Large intestine (tissue), 3 donors: ENCODE measurements around the gene WBP2. TPM values are rescaled to one million over a fixed set of nuclear protein-coding genes. Genes with fewer than 3 reads are reported as not detected.
A peak's percentile ranks its signal among the peaks of the same experiment; 100 is the strongest.
"Not testable (repeated sequence)": the region's sequence is repeated elsewhere in the genome, so short reads cannot be mapped to it uniquely, and the experiment has no call there.

Experiments
- DNase-seq, 2 donors: peaks; one replicate each; pipeline versions ENCODE4 v3.0.0 to v3.0.0-alpha.2; 2013
- H3K27ac ChIP-seq: one replicate; pipeline ENCODE4 v1.5.1; 2013; ENCODE audit warnings: low read length
- H3K27me3 ChIP-seq: 2 replicates; pipeline ENCODE4 v1.6.1; 2013; ENCODE audit warnings: low read length; ENCODE audit not compliant: control insufficient read depth, insufficient read depth
- H3K36me3 ChIP-seq: 2 replicates; pipeline ENCODE4 v1.6.1; 2013; ENCODE audit warnings: low read length; ENCODE audit not compliant: control insufficient read depth, insufficient read depth
- H3K4me1 ChIP-seq: one replicate; pipeline ENCODE4 v1.6.1; 2013; ENCODE audit warnings: low read length; ENCODE audit not compliant: control insufficient read depth, insufficient read depth
- H3K4me3 ChIP-seq: one replicate; pipeline ENCODE4 v1.5.1; 2013; ENCODE audit warnings: low read length
- H3K9me3 ChIP-seq: one replicate; pipeline ENCODE4 v1.6.1; 2013; ENCODE audit warnings: mild to moderate bottlenecking, low read depth, low read length, moderate library complexity; ENCODE audit not compliant: control insufficient read depth
- WGBS: methylation state at CpG from one replicate; pipeline ENCODE4 v1.1.5; 2013; ENCODE audit warnings: low lambda C conversion rate; ENCODE audit not compliant: insufficient coverage; 5-methylcytosine and 5-hydroxymethylcytosine counted together
- polyA plus RNA-seq: library from polyadenylated mRNA; unstranded; fragments of 120-200 nt; gene quantifications from one replicate; pipeline ENCODE4 v1.2.1, GENCODE V29; 2013

WBP2 gene
- polyA plus RNA-seq, 1 donor, result 107 TPM

DNA sequence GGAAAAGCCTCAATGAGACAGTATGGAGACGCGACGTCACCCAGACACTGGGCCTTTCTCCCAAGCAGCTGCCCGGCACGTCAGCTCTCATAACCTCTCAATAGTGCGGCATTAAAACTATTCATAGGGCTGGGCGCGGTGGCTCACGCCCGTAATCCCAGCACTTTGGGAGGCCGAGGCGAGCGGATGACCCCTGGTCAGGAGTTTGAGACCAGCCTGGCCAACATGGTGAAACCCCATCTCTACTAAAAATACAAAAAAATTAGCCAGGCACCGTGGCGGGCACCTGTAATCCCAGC lies 3.5 kb downstream of the WBP2 start:
- not testable (repeated sequence) for DNase-seq, H3K27me3 ChIP-seq, H3K4me3 ChIP-seq, H3K27ac ChIP-seq, H3K9me3 ChIP-seq
- no CpG with 5 or more reads among the region's 15 CpGs for WGBS
- H3K36me3 ChIP-seq, result peaks cover 51% of the 10 kb centered on the region
- H3K4me1 ChIP-seq, result peaks cover 35% of the 10 kb centered on the region

DNA sequence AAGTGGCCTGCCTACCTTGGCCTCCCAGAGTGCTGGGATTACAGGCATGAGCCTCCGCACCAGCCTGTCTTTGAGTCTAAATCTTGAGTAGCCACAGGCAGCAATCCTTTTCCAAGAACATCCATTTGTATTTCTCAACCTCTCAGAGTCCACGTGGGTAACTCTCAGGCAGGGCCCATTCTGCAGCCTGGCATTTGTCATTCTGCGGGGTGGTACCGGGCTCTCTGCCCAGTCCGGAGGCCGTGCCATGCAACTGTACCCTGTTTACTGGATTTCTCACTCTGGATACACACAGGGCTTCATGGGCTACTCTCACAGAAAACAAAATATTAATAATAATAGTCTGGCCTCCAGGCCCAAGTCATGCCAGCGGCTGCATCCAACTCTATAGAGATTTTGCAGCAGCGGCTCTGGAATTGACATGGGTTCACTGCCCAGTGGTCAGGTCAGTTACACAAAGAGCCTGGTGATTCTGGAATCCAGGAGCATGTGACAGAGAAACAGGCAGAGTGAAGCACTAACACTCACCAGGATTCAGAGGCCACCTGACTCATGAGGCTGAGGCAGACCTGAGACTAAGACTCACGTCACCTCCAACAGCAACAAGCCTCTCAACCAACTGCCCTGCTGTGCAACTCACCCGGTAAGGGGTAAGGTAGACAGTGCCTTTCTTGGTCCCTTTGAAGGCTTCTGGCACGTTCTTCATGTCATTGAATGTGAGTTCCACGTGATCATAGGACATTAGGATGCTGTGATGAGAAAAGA lies 4.0 kb downstream of the WBP2 start:
- Histone ChIP-seq H3K27me3 (no peaks in the 10 kb centered on the region), H3K36me3 (peaks cover 56% of the 10 kb centered on the region), H3K27ac (no peak overlapping the region), H3K9me3 (no peaks in the 10 kb centered on the region), H3K4me3 (no peak overlapping the region), H3K4me1 (peaks cover 37% of the 10 kb centered on the region)
- DNase-seq, result no peak
- WGBS, result no CpG with 5 or more reads among the region's 12 CpGs

DNA sequence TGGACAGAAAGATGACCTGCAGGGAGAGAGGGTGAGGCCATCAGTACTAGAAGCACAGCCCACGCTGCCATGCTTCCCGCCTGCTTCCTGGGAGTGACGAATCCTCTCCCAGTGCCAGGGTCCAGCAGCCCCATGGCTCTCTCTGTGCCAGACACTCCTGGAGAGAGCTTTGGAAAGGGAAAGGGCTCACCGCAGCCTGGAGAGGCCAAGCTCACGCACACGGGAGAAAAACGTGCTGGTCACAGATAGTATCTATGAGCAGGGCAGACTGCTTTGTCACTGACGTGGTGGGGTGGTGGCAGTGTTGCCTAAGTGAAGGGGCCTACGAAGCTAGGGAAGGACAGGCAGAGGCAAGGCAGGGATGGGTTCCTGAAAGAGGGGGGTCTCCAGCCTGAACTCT lies 5.4 kb downstream of the WBP2 start:
- H3K4me1 ChIP-seq, result peaks cover 51% of the 10 kb centered on the region
- H3K9me3 ChIP-seq, result no peaks in the 10 kb centered on the region
- no peaks in the 10 kb centered on the region for H3K27me3 ChIP-seq
- no peak overlapping the region for H3K4me3 ChIP-seq
- no CpG with 5 or more reads among the region's 9 CpGs for WGBS
- no peak overlapping the region for H3K27ac ChIP-seq
- peaks cover 60% of the 10 kb centered on the region for H3K36me3 ChIP-seq
- DNase-seq, result no peak

DNA sequence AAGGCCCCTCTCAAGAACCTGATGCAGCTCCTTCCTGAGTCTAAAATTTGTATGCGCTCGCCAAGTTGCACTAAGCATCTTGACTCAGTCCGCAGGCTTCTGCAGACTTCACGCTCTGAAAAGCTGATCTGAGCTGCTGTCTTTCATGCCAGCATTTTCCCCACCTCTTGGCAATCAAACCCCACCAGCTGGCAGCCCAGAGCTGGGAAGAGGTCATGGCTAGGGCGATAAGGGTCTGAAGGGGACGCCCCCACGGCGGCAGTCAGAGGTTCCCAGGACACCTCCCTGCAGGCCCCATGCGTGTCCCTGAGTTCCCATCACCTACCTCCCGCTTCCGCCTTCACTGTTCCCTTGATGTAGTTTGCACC lies 5.9 kb downstream of the WBP2 start:
- no peak for DNase-seq
- peaks cover 52% of the 10 kb centered on the region for H3K4me1 ChIP-seq
- no peaks in the 10 kb centered on the region for H3K9me3 ChIP-seq
- no peak overlapping the region for H3K27ac ChIP-seq
- no peaks in the 10 kb centered on the region for H3K27me3 ChIP-seq
- no peak overlapping the region for H3K4me3 ChIP-seq
- WGBS, result no CpG with 5 or more reads among the region's 11 CpGs
- H3K36me3 ChIP-seq, result peaks cover 60% of the 10 kb centered on the region

DNA sequence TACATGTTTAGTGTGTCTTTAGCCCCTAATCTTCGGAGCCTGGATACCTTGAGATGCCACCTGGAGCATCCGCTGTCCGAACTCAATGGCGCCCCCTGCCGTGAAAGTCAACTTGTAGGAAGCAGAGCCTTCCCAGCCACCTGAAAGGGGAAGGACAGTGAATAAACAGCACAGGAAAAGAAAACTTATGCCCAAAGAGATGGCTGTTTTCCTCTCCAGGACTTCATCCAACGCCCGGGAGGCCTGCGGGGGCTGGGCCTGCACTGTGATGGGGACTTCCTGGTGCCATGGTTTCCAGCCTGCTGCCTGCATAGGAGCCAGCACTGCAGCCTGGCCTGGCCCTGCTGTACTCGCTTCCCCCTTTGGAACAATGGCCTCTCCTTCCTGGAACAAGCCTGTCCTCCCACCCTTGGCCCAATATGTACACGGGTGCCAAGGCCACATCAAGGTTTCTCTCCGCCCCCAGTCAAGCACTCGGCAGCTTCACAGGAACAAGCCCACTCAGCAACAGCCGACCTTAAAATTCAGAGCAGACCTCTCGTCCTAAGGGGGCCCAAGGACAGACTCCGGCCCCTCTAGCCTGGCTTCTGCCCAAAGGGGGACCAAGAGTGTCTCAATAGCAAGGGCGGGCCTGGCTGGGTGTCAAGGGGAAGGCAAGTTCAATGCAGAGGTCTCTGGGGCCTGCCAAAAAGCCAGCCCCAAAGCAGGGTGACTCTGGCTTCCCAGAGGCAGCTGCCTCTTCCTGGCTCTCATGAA lies 6.4 kb downstream of the WBP2 start:
- H3K27me3 ChIP-seq, result no peaks in the 10 kb centered on the region
- no CpG with 5 or more reads among the region's 16 CpGs for WGBS
- no peak overlapping the region for H3K4me3 ChIP-seq
- H3K36me3 ChIP-seq, result peaks cover 60% of the 10 kb centered on the region
- H3K27ac ChIP-seq, result no peak overlapping the region
- DNase-seq, result peak; percentile 66 to 67
- no peaks in the 10 kb centered on the region for H3K9me3 ChIP-seq
- H3K4me1 ChIP-seq, result peaks cover 54% of the 10 kb centered on the region

DNA sequence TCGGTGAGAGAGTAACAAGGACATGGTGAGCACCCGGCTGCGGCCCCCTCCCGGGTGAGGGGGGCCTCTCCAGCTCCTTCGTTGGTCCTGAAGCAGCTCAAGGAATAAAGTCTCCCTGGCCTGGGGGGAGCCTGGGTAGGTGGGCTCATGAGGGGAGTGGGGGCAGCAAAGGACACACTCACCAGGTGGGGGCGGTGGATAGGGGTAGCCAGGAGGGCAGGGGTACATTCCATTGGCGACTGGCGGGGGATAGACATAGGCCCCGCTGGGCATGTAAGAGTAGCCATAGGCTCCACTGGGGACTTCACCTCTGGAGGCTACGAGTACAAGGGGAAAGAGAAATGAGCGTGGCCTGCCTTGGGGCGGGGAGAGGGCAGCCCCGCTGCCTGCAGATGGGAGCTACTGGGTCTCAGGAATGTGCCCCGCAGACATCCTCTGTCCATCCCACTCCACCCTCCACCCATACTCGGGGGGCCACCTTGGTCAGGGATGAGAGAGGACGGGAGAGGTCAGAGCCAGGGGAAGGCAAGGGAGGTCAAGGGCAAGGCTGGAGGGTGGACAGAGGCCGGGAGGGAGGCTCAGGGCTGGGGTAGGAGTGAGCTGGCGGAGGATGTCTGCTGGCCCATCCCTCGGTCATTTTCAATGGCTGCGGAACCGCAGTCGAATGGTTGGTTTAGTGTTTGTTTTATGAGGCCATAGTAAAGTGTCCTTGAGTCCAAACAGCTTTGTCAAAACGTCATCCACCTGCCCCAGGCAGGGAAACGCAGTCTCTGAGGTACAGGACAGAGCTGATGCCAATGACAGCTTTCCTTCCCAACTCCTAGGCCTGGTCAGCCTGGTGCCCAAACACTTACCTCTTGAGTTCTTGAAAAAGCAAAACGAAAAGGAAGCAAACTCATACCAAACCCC lies 7.3 kb downstream of the WBP2 start:
- H3K4me3 ChIP-seq, result no peak overlapping the region
- no peak for DNase-seq
- H3K27me3 ChIP-seq, result no peaks in the 10 kb centered on the region
- peaks cover 60% of the 10 kb centered on the region for H3K36me3 ChIP-seq
- no peaks in the 10 kb centered on the region for H3K9me3 ChIP-seq
- WGBS, result 50% methylated on average over 2 of the region's 25 CpGs
- peaks cover 52% of the 10 kb centered on the region for H3K4me1 ChIP-seq
- peak overlapping the region; percentile 18 for H3K27ac ChIP-seq

DNA sequence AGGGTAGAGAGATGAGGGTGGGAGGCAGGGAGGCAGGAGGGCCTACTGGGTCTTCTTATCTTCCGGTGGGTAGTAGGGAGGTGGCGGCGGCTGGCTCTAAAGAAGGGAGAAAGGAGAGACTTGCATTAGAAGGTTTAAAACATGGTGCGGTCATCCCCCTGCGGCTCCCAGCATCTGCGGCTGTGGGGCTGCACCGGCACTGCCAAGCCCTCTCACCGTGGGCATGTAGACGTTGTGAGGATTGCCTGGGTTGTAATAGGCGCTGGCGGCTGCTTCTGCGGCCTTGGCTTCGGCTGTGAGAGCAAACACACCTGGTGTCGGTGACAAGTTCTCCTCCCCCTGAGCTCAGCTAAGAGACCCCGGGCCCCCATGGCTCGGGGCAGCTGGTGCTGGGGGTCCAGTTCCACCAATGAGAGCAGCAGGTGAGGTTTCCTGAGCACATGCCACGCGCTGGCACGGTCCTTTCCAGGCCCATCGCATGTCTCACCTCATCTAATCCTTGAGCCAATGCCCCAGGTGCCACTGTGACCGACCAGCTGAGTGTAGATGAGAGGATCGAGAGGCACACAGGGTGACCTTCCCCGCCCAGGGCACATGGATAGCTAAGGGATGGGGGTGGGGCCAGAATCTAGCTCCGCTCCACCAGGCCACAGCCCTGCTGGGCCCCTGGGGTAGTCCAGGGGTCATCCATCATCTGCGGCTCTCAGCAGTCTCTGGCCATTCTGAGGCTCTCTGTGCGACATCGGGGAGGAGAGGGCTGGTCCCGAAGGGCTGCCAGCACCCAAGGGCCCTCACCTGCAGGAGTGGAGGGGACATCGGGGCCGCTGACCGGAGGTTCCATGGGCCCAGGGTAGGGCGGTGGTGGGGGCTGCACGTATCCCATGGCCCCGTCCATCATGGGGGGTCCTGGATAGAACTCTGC lies 8.2 kb downstream of the WBP2 start:
- H3K27ac ChIP-seq, result peak overlapping the region; percentile 82
- no peak overlapping the region for H3K4me3 ChIP-seq
- H3K4me1 ChIP-seq, result peaks cover 52% of the 10 kb centered on the region
- H3K27me3 ChIP-seq, result no peaks in the 10 kb centered on the region
- peaks cover 57% of the 10 kb centered on the region for H3K36me3 ChIP-seq
- DNase-seq, result peak; percentile 75 to 80
- H3K9me3 ChIP-seq, result no peaks in the 10 kb centered on the region
- WGBS, result no CpG with 5 or more reads among the region's 34 CpGs

DNA sequence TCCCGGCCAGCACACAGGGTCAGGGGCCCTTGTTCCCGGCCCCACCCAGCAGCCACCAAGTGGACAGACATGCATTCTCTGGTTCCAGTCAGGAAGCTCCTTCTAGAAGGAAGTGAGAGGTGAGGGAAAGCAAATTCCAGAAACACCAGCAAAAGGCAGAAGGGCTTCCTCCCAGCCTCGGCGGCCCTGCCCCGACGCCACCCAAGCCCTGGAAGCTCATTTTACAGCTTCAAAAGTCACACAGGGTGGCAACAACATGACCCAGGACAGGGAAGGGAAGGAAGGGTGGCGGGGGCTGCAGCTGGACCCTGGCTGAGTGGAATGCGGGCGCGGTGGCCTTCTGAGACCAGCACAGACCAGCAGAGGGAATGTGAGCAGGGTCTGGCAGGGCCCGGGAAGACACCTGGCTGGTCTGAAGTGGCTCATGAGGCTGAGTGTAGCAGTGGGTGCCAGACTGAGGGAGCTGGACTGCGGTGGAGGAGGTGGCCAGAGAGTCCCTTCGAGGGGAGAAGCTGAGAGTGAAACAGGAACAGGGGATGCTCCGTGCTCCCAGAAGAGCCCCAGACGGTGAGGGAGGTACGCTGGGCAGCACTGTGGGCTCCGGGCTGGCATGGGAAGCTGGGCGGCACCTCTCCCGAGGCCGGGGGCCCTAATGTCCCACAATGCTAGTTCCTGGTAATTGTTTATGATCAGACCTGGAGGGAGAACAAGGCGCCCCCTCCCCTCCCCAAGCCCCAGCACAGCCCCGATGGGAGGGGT lies 9.0 kb downstream of the WBP2 start:
- no CpG with 5 or more reads among the region's 22 CpGs for WGBS
- no peak for DNase-seq
- peak overlapping the region; percentile 82 for H3K27ac ChIP-seq
- H3K27me3 ChIP-seq, result no peaks in the 10 kb centered on the region
- no peaks in the 10 kb centered on the region for H3K9me3 ChIP-seq
- no peak overlapping the region for H3K4me3 ChIP-seq
- peaks cover 52% of the 10 kb centered on the region for H3K4me1 ChIP-seq
- H3K36me3 ChIP-seq, result peaks cover 52% of the 10 kb centered on the region

DNA sequence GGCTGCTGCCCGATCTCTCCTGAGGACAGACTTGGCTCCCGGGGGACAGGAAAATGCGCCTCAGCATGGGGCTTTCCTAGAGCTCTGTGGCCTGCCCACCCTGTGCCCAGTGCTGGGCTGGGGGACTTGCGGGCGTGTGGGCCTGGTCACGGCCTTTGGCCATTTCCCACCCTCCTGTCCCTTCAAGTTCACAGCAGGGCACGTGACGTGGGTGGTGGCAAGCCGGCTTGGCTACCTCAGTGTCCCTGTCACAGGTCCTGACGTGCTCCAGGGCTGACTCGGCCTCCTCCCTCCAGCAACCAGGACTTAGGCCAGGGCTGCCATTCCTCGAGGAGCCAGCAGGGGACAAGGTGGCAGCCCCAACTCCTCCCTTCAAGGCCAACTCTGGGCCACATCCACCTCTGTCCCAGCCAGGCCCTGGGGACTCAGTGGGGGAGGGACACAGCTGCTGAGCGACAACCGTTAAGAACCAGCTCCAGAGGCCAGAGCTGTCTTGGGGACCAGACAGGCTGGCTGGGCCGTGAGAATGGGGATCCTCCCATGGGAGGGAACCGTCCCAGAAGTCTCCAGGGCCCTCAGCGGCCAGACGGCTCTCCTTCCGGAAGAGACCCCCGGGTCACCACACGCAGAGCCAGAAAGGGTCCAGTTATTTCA lies 9.9 kb downstream of the WBP2 start:
- Histone ChIP-seq H3K36me3 (peaks cover 44% of the 10 kb centered on the region), H3K4me3 (no peak overlapping the region)

More for the DNA sequence above, 9.9 kb downstream of the WBP2 start:
- no CpG with 5 or more reads among the region's 21 CpGs for WGBS
- Histone ChIP-seq H3K27me3 (no peaks in the 10 kb centered on the region), H3K27ac (peak overlapping the region; percentile 82), H3K9me3 (no peaks in the 10 kb centered on the region), H3K4me1 (peaks cover 52% of the 10 kb centered on the region)
- DNase-seq, result peak; percentile 86 to 87
